ENCODE measurements around the gene ANTXR1.

- TF ChIP-seq PHF8 (conservative IDR thresholded peaks at IDR 0.05; ENCODE audit: low read depth, low read length) (no peak), CEBPB (IDR thresholded peaks at IDR 0.05; ENCODE audit: low read depth, low read length) (no peak)
Observed at GRCh38 chr2:69296421-69296820, 283.4 kb downstream of the ANTXR1 start.

Data from H1 (cell line).